Measurements from ENCODE around the gene ADRA1B.
"Not testable (repeated sequence)": the region's sequence is repeated elsewhere in the genome, so short reads cannot be mapped to it uniquely, and the experiment has no call there.

Gene ADRA1B

DNA sequence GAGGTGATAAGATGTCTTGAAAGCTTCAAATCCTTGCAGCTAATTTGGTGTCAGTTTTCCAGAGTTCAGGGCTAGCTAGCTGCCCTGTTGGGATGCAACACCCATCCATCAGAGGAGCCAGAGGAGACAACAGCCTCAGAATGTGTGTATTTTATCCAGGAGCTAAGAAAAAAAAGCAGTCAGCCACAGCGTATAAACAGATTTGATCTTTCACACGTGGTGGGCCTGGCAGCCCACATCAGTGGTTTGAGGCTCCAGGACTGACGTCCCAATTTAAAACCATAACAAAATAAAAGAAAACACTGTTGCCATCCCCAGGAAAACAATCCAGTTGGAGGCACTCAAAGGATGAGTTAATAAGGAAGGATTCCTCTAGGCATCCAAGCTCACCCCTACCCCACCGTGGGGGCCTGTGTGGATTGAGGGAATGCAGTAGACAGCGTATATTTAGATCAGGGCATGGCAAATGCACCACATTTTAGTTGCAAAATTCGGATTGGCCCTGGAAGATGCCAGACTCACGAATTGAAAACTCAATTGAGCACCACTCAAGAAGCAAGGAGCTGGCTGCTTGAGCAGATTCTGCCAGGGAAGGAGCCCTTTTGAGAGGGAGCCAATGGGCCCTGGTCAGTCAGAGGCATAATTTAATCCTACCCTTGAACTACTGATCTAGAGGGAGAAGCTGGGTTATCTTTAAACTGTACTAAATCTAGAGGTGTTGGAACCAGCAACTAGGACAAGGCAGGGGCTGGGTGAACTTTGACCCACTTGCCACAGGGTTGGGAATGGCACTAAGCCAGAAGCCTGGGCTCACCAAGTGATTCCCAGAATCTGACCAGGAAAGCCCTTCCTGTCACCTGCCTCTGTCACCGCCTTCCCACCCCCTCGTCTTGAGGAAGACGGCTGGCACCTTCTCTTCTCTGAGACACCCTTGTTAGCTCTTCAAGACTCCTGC lies 17.5 kb downstream of the ADRA1B start:
- no peak for DNase-seq

GRCh38 chr5:159935946-159936345 lies 19.7 kb downstream of the ADRA1B start:
- DNase-seq = no peak

DNA sequence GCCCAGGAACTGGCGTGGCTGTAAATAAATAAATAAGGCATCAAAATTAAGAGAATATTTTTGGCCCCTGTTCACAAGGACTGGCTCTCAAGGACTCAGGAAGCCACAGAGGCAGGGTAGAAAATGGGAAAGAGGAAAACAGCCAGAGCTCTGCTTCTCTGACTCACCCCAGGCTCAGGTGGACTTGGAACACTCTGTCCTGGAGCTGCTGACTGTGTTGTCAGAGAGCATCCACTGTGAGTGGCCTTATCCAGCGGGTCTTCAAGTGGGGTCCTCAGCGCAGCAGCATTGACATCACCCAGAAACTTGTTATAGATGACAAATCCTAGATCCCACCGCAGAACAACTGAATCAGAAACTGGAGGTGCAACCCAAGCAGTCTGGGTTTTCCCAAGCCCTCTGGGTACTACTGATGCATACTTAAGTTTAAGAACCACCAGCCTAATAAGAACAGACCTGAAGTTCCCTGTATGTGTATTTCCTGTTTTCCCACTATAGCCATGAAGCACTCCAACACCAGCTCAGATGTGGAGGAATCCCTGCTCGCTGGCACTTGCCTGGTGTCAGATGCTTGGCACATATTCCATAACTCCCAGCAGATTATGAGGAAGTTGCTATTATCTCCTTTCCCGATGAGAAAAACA lies 20.5 kb downstream of the ADRA1B start:
- DNase-seq = no peak

DNA sequence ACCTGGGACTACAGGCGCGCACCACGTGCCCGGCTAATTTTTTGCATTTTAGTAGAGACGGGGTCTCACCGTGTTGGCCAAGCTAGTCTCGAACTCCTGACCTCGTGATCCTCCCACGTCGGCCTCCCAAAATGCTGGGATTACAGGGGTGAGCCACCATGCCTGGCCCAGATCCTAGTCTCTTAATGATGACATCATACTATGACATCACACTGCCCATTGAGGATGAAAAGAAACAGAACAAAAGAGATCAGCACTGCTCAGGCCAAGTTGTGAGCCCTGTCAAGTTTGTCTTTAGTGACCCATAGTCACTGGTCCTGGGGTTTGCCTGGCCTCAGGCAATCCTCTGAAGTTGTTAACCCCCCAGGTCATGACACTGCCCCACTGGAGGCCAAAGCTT lies 21.3 kb downstream of the ADRA1B start:
- DNase-seq = no peak

GRCh38 chr5:159943326-159943725 lies 27.0 kb downstream of the ADRA1B start:
- no peak for DNase-seq

DNA sequence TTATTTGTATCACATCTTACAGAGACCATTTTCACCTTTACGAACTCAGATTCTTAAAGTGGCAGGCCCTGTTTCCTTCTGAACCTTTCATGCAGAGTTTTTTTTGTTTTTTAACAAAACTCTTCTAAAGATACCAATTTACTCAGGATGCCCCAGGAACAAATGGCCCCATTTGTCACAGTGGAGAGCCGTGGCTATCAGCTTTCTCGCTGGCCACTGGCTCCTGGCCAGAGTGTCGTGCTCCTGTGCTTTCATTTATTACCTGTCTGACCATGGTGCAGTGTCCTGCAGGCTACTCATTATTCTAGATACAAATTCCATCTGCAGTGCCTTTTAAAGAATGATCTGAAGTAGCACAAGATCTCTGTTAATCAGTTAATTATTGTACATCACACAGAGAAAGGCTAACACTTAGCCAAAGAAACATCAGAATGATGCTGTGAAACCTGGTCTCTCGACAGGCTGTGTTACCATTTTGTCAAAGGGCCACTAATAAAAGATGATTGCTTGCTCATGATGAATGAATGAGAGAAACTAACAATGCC lies 27.8 kb downstream of the ADRA1B start:
- DNase-seq = no peak

GRCh38 chr5:159945359-159945758 lies 29.1 kb downstream of the ADRA1B start:
- no peak for DNase-seq

DNA sequence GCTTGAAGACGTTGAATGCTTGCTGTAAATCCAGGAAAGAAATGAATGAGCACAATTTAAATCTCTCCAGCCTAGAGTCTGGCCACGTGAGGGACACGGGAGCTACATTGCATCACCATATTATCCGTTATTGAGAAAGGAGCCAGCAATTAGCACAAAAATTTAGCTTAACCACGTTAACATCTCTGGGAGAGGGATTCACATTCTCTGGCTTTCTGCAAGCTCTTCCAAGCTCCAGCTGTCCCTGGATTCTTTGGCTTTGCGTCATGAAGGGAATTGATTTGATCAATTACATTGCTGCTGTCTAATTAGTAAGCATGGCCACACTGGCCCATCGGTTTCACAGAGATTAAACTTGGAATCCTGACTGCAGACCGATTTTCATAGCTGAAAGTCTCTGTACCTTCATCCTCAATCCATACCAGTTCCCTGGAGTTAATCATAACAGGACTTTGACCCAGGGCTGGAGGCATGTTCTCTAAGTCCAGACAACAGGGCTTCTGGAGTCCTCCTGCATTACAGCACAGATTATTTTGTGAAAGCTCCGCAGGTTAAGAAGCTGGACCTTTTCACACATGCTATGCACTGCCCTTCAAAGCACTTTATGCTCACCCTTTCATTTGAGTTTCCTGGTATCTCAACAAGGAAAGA lies 31.6 kb downstream of the ADRA1B start:
- DNase-seq = no peak

- DNase-seq = no peak
Observed at GRCh38 chr5:159951387-159951786, 35.1 kb downstream of the ADRA1B start.

- DNase-seq = no peak
Observed at GRCh38 chr5:159951834-159952233, 35.6 kb downstream of the ADRA1B start.

DNA sequence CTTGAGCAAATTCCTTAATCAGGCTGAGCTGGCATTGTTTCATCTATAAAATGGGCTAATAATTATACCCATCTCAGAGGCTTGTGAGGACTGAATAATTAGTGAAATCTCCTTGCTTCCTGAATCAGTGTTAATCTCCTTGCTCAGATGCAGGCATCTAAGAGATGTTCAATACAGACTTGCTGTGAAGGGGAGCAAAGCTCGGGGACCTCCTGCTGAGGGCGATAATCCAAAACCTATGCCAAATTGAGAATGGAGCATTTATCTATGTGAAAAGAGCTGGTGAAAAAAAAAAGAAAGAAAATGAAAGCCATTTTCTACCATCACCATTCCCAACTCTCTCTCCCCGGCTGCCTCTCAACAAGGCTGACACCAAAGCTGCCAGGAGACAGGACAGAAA lies 37.3 kb downstream of the ADRA1B start:
- no peak for DNase-seq

- DNase-seq = no peak
Observed at GRCh38 chr5:159955056-159955624, 38.9 kb downstream of the ADRA1B start.

DNA sequence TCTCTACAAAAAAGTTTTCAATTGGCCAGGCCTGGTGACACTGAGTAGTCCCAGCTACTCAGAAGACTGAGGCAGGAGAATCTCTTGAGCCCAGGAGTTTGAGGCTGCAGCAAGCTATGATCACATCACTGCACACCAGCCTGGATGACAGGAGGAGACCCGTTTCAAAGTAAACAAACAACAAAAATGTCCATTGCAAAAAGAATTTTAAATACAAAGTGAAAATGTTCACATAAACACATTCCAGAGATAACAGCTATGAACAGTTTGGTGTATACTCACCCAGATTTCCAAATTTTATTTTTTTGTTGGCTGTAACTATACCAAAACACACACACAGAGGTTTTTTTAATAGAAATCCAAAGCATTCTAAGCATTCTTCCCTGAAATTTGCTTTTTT lies 39.8 kb downstream of the ADRA1B start:
- no peak for DNase-seq

DNA sequence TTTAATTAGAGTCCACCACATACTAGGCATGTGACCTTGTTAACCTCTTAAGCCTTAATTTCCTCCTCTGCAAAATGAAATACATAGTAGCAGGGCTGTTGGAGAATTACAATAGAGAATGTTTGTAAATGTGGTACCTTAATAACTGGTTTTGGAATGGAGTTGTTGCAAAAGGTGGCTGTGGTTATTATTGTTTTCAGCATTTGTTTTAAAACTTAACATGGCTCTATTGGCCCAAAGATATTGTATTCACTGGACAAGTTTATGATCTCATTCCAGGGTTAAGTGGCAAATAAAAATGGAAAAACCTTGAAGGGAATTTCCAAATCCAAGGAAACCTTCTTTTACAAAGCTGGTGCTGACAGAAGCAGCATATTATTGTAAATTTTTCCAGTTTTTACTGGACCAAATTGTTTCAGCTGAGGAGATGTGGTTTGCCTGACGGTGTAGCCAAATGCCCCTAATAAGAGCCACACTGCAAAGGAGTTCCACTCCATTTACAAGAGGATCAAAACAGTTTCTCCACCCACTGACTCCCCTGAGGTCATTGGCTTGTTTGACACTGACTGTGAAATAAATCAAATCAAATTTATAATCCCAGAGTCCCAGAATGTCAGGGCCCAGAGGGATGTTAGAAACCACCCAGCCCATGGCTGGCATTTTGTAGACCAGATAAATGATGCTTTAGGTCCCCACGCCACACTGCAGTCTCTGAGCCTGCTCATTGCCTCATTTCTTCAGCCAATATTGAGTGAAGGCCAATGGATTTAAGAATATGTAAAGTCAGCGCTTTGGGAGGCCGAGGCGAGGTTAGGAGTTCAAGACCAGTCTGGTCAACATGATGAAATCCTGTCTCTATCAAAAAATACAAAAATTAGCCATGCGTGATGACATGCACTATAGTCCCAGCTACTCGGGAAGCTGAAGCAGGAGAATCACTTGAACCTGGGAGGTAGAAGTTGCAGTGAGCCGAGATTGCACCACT lies 45.2 kb downstream of the ADRA1B start:
- DNase-seq = no peak

- DNase-seq = no peak
Observed at GRCh38 chr5:159962214-159962613, 45.9 kb downstream of the ADRA1B start.

- no peak for DNase-seq
Observed at GRCh38 chr5:159963935-159964334, 47.7 kb downstream of the ADRA1B start.

GRCh38 chr5:159965031-159965837 lies 49.0 kb downstream of the ADRA1B start:
- peak in 1 of 4 experiments; percentile 2 for DNase-seq

DNA sequence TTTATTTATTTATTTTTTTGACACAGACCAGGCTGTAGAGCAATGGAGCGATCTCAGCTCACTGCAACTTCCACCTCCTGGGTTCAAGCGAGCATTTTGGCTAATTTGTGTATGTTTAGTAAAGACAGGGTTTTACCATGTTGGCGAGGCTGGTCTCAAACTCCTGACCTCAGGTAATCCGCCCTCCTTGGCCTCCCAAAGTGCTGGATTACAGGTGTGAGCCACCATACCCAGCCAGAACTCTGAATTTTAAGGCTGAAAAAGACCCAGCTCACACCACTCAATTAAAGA lies 49.5 kb downstream of the ADRA1B start:
- DNase-seq = not testable (repeated sequence)

DNA sequence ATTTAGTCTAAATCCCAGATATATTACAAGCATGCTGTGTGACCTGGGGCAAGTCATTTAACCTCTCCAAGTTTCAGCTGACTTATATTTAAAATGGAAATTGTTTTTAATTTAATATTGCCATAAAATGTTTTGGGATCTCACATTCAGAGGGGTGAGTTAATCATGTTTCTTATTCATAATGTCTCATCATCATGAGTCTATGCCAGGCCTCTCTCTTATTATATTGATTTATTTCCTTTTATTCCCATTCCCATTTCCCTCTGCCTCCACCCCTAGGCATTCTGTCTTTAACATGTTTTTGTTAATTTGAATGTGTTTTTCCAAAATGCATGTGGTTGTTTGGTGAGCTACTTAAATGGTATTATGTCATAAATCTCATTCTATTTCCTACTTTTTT lies 53.7 kb downstream of the ADRA1B start:
- no peak for DNase-seq

- no peak for DNase-seq
Observed at GRCh38 chr5:159971038-159971437, 54.8 kb downstream of the ADRA1B start.

- DNase-seq = no peak
Observed at GRCh38 chr5:159971514-159971913, 55.2 kb downstream of the ADRA1B start.

Data from activated naive CD4-positive, alpha-beta T cell (primary cell).